CD4-positive, alpha-beta T cell (primary cell): ENCODE results near the gene COPS3. TPM values are rescaled to one million over a fixed set of nuclear protein-coding genes. Genes with fewer than 3 reads are reported as not detected.

Experiments
- ATAC-seq: fragments of 200-7000 bp; cut with Tn5 transposase; one replicate; pipeline ENCODE4 v1.10.0; 2022; ENCODE audit warnings: mild to moderate bottlenecking; ENCODE audit not compliant: poor library complexity
- CTCF ChIA-PET: fragments of 350-600 bp; sonication (Branson Sonifier 250); formaldehyde crosslinking; loops from one replicate; lab custom pipeline; 2021; ENCODE audit warnings: antibody characterized with exemption, inconsistent platforms; lab: Charles Lee
- POLR2A ChIA-PET: fragments of 350-600 bp; sonication (Branson Sonifier 250); formaldehyde crosslinking; loops from one replicate; lab custom pipeline; 2021; ENCODE audit warnings: antibody characterized with exemption, inconsistent platforms; lab: Charles Lee
- DNase-seq, 14 experiments: peaks; one replicate each; pipeline ENCODE4 v3.0.0-alpha.2; 2013 to 2020; ENCODE audit warnings: mixed read lengths in 2 of 14
- H3K27ac ChIP-seq, 2 donors: one replicate each; pipeline versions ENCODE4 v1.5.1 to v1.7.0; 2013; ENCODE audit warnings: low read length in 2 of 2, low read depth in 1 of 2, mild to moderate bottlenecking in 1 of 2
- H3K27me3 ChIP-seq, 2 experiments: 1 replicate in 1 of 2; 2 replicates in 1 of 2; pipeline versions ENCODE4 v1.6.1 to v1.7.0; 2013; ENCODE audit warnings: low read length in 2 of 2, control low read depth in 1 of 2, mild to moderate bottlenecking in 1 of 2, moderate library complexity in 1 of 2; ENCODE audit not compliant: insufficient read depth in 2 of 2, control insufficient read depth in 1 of 2
- H3K36me3 ChIP-seq: one replicate; pipeline ENCODE4 v1.6.1; 2013; ENCODE audit warnings: low read length, control low read depth; ENCODE audit not compliant: insufficient read depth
- H3K4me1 ChIP-seq: one replicate; pipeline ENCODE4 v1.6.1; 2013; ENCODE audit warnings: low read length, control low read depth; ENCODE audit not compliant: insufficient read depth
- H3K4me3 ChIP-seq: one replicate; pipeline ENCODE4 v1.5.1; 2013; ENCODE audit warnings: mild to moderate bottlenecking, low read length, moderate library complexity
- H3K9me3 ChIP-seq, 2 experiments: 1 replicate in 1 of 2; 2 replicates in 1 of 2; pipeline versions ENCODE4 v1.6.1 to v1.7.0; 2013; ENCODE audit warnings: low read length in 2 of 2, mild to moderate bottlenecking in 2 of 2, control low read depth in 1 of 2, moderate library complexity in 1 of 2; ENCODE audit not compliant: control insufficient read depth in 1 of 2, insufficient read depth in 1 of 2
- H3K27ac Mint-ChIP-seq: one replicate; pipeline ENCODE4 v1.8.0; 2020; ENCODE audit warnings: mixed read lengths
- H3K27me3 Mint-ChIP-seq: one replicate; pipeline ENCODE4 v1.8.0; 2021; ENCODE audit warnings: mixed read lengths
- H3K36me3 Mint-ChIP-seq: one replicate; pipeline ENCODE4 v1.8.0; 2021; ENCODE audit warnings: low read depth, mixed read lengths
- H3K4me1 Mint-ChIP-seq: one replicate; pipeline ENCODE4 v1.8.0; 2021; ENCODE audit warnings: low read depth, mixed read lengths
- H3K4me3 Mint-ChIP-seq: one replicate; pipeline ENCODE4 v1.8.0; 2020; ENCODE audit warnings: mild to moderate bottlenecking, mixed read lengths
- H3K9me3 Mint-ChIP-seq: one replicate; pipeline ENCODE4 v1.8.0; 2020; ENCODE audit warnings: mixed read lengths
- CTCF ChIP-seq: fragments of 200-600 bp; IDR thresholded peaks from one replicate; pipeline ENCODE4 v1.8.0; 2022; ENCODE audit warnings: antibody characterized with exemption, mild to moderate bottlenecking
- intact Hi-C, 2 experiments: fragments of 100-400 bp; cut with DNase I in 1 of 2; cut with micrococcal nuclease in 1 of 2; formaldehyde crosslinking; loops; one replicate each; pipeline versions ENCODE4 v1.15.1 to v1.9.0; 2023 to 2025; cut with DNase I, micrococcal nuclease
- total RNA-seq, 174 experiments: library from RNA in 2 of 174; stranded (reverse) in 2 of 174; gene quantifications; one replicate each; pipeline ENCODE4 v1.2.3 and lab custom pipeline; 2021 to 2026

Gene COPS3
- total RNA-seq, 2 experiments from 2014 or later, result 73.1 to 75.0 TPM

GRCh38 chr17:17223736-17224135 is 57.3 kb downstream of the COPS3 start:
- Mint-ChIP-seq H3K4me3 (no peak overlapping the region), H3K27ac (no peak overlapping the region), H3K27me3 (no peaks in the 10 kb centered on the region), H3K4me1 (no peaks in the 10 kb centered on the region), H3K9me3 (no peaks in the 10 kb centered on the region), H3K36me3 (peaks cover 89% of the 10 kb centered on the region)
- Histone ChIP-seq H3K9me3 (no peaks in the 10 kb centered on the region), H3K27ac (no peak overlapping the region), H3K4me1 (no peaks in the 10 kb centered on the region), H3K4me3 (no peak overlapping the region), H3K27me3 (no peaks in the 10 kb centered on the region), H3K36me3 (peaks cover 91% of the 10 kb centered on the region)
- no peak for ATAC-seq
- no peak for TF ChIP-seq CTCF
- no peak for DNase-seq
- intact Hi-C loops, result no loop called here
- CTCF ChIA-PET, result no interaction called here
- POLR2A ChIA-PET, result no interaction called here

GRCh38 chr17:17221329-17221728 is 59.7 kb downstream of the COPS3 start:
- Mint-ChIP-seq H3K9me3 (no peaks in the 10 kb centered on the region), H3K27me3 (no peaks in the 10 kb centered on the region), H3K27ac (no peak overlapping the region), H3K4me3 (no peak overlapping the region), H3K4me1 (no peaks in the 10 kb centered on the region), H3K36me3 (peaks cover 87% of the 10 kb centered on the region)
- ChIA-PET POLR2A (no interaction called here), CTCF (no interaction called here)
- no peak for TF ChIP-seq CTCF
- no peak for ATAC-seq
- Histone ChIP-seq H3K27ac (no peak overlapping the region), H3K4me1 (no peaks in the 10 kb centered on the region), H3K36me3 (peaks cover 90% of the 10 kb centered on the region), H3K27me3 (no peaks in the 10 kb centered on the region), H3K4me3 (no peak overlapping the region), H3K9me3 (no peaks in the 10 kb centered on the region)
- no peak for DNase-seq
- intact Hi-C loops, result no loop called here

DNA sequence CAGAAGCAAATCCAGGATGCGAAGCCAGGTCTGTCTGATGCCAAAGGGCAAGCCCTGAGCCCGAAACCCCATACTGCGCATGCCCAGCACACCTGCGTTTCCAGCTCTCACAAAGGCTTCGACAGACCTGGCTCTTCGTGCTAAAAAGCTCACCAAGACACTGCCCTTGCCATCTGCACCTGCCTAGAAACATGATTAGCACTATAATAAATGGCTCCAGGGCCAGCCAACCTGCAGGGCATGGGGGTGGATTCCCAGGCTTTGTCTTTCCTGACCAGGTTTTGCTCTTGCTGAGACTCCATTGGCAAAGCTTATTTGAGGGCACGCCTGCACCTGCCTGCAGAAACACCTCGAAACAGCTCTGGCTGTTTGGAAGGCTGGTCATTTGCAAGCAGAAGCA is 60.5 kb downstream of the COPS3 start:
- no peak for TF ChIP-seq CTCF
- no peaks in the 10 kb centered on the region for H3K27me3 Mint-ChIP-seq
- intact Hi-C loops, result no loop called here
- Histone ChIP-seq H3K27me3 (no peaks in the 10 kb centered on the region), H3K36me3 (peaks cover 89% of the 10 kb centered on the region), H3K27ac (no peak overlapping the region), H3K4me1 (no peaks in the 10 kb centered on the region), H3K9me3 (no peaks in the 10 kb centered on the region), H3K4me3 (no peak overlapping the region)
- ChIA-PET POLR2A (no interaction called here), CTCF (no interaction called here)
- H3K4me1 Mint-ChIP-seq, result no peaks in the 10 kb centered on the region
- no peak overlapping the region for H3K27ac Mint-ChIP-seq
- ATAC-seq, result no peak
- no peaks in the 10 kb centered on the region for H3K9me3 Mint-ChIP-seq
- no peak overlapping the region for H3K4me3 Mint-ChIP-seq
- no peak for DNase-seq
- H3K36me3 Mint-ChIP-seq, result peaks cover 87% of the 10 kb centered on the region
